ENCODE measurements around the gene CHMP5. TPM values are rescaled to one million over a fixed set of nuclear protein-coding genes. Genes with fewer than 3 reads are reported as not detected.

CHMP5 gene
- total RNA-seq = 130 and 151 TPM in 2 replicates

DNA sequence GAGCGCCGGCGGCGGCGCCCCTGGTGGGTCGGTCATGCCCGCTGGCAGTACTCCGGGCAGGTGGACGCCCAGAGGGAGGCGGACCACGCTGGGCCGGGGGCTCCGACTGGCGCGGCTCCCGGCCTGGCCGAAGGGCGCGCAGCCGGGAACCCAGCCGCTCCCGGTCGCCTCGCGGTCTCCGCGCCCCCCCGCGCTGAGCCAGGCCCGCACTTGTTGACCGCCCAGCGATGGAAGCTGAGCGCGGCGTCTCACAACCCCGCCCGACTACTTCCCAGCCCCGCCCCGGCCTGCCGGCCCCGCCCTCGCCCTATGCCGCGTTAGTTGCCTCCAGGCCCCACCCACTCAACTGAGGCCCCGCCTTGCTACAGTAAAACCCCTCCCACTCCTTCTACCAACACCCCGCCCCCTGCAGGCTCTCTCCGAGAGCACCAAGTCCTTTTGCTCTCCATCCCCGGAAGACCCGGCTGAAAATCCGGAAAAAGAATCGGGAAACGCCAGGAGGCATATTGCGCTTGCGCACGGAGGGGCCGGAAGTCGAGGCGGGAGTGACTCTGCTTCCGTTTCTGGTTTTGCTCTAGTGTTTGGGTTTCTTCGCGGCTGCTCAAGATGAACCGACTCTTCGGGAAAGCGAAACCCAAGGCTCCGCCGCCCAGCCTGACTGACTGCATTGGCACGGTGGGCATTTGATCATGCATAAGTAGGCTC is at the start of gene CHMP5, which contains the start of gene BAG1:
Gene CHMP5, plus strand, starts transcription at position 577 of the 705 bp plus-strand sequence. Its CDS starts 30 bp downstream, at position 607.
Gene BAG1, minus strand, starts transcription at position 236 of the 705 bp plus-strand sequence.

DNA sequence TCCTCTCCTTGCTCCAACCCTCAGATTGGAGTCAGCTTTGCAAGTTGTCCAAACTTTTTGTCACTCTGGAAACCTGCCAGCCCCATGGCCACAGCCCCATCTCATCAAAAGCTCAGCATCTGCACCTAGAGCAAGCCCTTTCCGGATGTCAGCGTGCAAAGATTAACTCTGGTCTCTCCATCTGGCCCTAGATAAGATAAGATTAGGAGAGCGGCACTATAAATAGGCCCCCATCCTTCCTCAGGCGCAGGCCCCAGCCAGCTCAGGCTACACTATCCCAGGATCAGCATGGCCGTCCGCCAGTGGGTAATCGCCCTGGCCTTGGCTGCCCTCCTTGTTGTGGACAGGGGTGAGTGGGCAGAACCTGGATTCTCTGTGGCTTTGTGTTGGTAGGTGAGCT is 24.9 kb upstream of the CHMP5 start, which contains the start of gene SPINK4:
Gene SPINK4, plus strand, starts transcription at position 247 of the 400 bp plus-strand sequence. Its CDS starts 42 bp downstream, at position 289.

DNA sequence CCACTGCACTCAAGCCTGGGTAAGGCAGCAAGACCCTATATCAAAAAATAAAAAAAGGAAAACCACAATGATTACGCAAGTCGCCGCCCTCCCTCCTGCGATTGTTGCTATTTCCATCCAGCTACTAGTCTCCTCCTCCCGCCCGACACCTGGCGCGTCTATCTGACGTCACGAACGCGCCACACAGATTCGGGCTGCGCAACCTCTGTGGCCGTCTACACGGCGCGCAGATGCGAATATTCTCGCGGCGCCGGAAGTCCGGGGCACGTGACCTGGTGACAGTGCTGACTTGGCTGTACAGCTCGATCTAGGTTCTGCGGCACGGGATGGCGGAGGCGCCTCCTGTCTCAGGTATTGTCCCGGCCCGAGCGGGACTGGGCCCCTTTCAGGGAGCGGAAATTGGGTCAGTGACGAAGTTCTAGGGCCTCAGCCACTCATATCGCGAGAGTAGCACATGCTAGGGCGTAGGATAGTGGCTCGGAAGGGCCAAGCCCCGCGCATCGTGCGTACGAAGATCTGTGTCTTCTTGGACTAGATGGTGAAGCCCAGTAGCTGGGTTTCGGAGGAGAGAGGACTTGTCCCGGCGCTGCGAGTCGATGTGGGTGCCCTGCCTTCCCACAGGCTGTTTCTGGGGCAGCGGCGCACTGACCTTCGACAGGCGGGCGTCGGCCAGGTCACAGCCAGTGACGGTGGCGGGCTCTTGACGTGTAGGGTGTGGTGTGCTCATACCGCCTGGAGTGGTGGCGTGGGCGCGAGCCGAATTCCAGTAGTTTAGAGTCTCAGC is 25.6 kb downstream of the CHMP5 start, which contains the start of gene NFX1:
Gene NFX1, plus strand, starts transcription at position 270 of the 784 bp plus-strand sequence. Its CDS starts 57 bp downstream, at position 327.

Other genes starting within 250 kb of the CHMP5 start
- gene DNAJA1, start 239.8 kb upstream of the CHMP5 start, total RNA-seq = 25.6 and 101 TPM in 2 replicates
- gene SMU1, start 188.4 kb upstream of the CHMP5 start, total RNA-seq = 35.9 and 38.0 TPM in 2 replicates
- gene B4GALT1, start 97.7 kb upstream of the CHMP5 start, total RNA-seq = 38.6 and 116 TPM in 2 replicates
- gene SPINK4, start 24.9 kb upstream of the CHMP5 start, total RNA-seq = not detected in 2 replicates
- gene BAG1, start 341 bp upstream of the CHMP5 start, total RNA-seq = 49.8 and 53.7 TPM in 2 replicates
- 26.3 and 34.9 TPM in 2 replicates for gene NFX1, start 25.5 kb downstream of the CHMP5 start, total RNA-seq
- gene AQP7, start 137.5 kb downstream of the CHMP5 start, total RNA-seq = 0.07 TPM in 1 of 2 replicates, not detected in the other
- 72.8 and 110 TPM in 2 replicates for gene AQP3, start 182.5 kb downstream of the CHMP5 start, total RNA-seq
- 36.2 and 53.7 TPM in 2 replicates for gene NOL6, start 208.9 kb downstream of the CHMP5 start, total RNA-seq